HepG2 (cell line): ENCODE data around the gene HPS1. TPM values are rescaled to one million over a fixed set of nuclear protein-coding genes. Genes with fewer than 3 reads are reported as not detected.

ENCODE experiments used
- EP300 ChIP-seq, 3 experiments: sonication (generic) in 1 of 3; formaldehyde crosslinking in 1 of 3; IDR thresholded peaks; 2 replicates each; pipeline versions ENCODE4 v1.5.1 to v1.6.1; 2011 to 2020; ENCODE audit warnings: low read depth in 2 of 3, low read length in 2 of 3, borderline replicate concordance in 1 of 3, improper control_type of control experiment in 1 of 3, mild to moderate bottlenecking in 1 of 3, missing genetic modification reagents in 1 of 3, moderate library complexity in 1 of 3
- GLI4 ChIP-seq: sonication (generic); formaldehyde crosslinking; IDR thresholded peaks from 2 replicates; pipeline ENCODE4 v1.5.1; 2020; ENCODE audit warnings: missing genetic modification reagents, mild to moderate bottlenecking, moderate library complexity, borderline replicate concordance
- HDAC1 ChIP-seq: sonication (generic); formaldehyde crosslinking; IDR thresholded peaks from 2 replicates; pipeline ENCODE4 v1.5.1; 2020; ENCODE audit warnings: mild to moderate bottlenecking, missing genetic modification reagents
- HNRNPK ChIP-seq: fragments of 200-400 bp; formaldehyde crosslinking; IDR thresholded peaks from 2 replicates; pipeline ENCODE4 v1.6.1; 2018; ENCODE audit warnings: low read length, low read depth, moderate library complexity, mild to moderate bottlenecking; ENCODE audit not compliant: poor library complexity, severe bottlenecking
- HOXA7 ChIP-seq: sonication (generic); formaldehyde crosslinking; IDR thresholded peaks from 2 replicates; pipeline ENCODE4 v1.8.1; 2022; ENCODE audit warnings: mild to moderate bottlenecking, missing genetic modification reagents, moderate library complexity
- KLF15 ChIP-seq: sonication (generic); formaldehyde crosslinking; IDR thresholded peaks from 2 replicates; pipeline ENCODE4 v1.8.1; 2023; ENCODE audit warnings: borderline replicate concordance, mild to moderate bottlenecking, inconsistent platforms, missing genetic modification reagents, mixed read lengths
- MAFF ChIP-seq: IDR thresholded peaks from 2 replicates; pipeline ENCODE4 v1.6.1; 2011; ENCODE audit warnings: low read depth, low read length, improper control_type of control experiment
- PITX1 ChIP-seq: sonication (generic); formaldehyde crosslinking; IDR thresholded peaks from 2 replicates; pipeline ENCODE4 v1.5.1; 2020; ENCODE audit warnings: mild to moderate bottlenecking, missing genetic modification reagents
- PLRG1 ChIP-seq: fragments of 450-650 bp; conservative IDR thresholded peaks from 2 replicates; pipeline ENCODE4 v1.6.1; 2016
- RELA ChIP-seq: sonication (generic); formaldehyde crosslinking; IDR thresholded peaks from 2 replicates; pipeline ENCODE4 v1.4.0; 2020; ENCODE audit warnings: missing genetic modification reagents
- SP2 ChIP-seq: sonication (generic); formaldehyde crosslinking; IDR thresholded peaks from 2 replicates; pipeline ENCODE4 v1.5.1; 2020; ENCODE audit warnings: mild to moderate bottlenecking, missing genetic modification reagents
- TEAD2 ChIP-seq: sonication (generic); formaldehyde crosslinking; IDR thresholded peaks from 2 replicates; pipeline ENCODE4 v1.9.0; 2021; ENCODE audit warnings: missing genetic modification reagents
- THAP11 ChIP-seq: IDR thresholded peaks from 2 replicates; pipeline ENCODE4 v1.6.1; 2016; ENCODE audit warnings: missing biosample characterization, missing genetic modification reagents
- ZBTB38 ChIP-seq: sonication (generic); formaldehyde crosslinking; IDR thresholded peaks from 2 replicates; pipeline ENCODE4 v1.5.1; 2020; ENCODE audit warnings: mild to moderate bottlenecking, missing genetic modification reagents
- ZBTB7B ChIP-seq: sonication (generic); formaldehyde crosslinking; IDR thresholded peaks from 2 replicates; pipeline ENCODE4 v1.4.0; 2020; ENCODE audit warnings: missing genetic modification reagents
- ZFP36L2 ChIP-seq: sonication (generic); formaldehyde crosslinking; IDR thresholded peaks from 2 replicates; pipeline ENCODE4 v1.4.0; 2020; ENCODE audit warnings: missing genetic modification reagents
- ZNF136 ChIP-seq: sonication (generic); formaldehyde crosslinking; IDR thresholded peaks from 2 replicates; pipeline ENCODE4 v1.8.1; 2022; ENCODE audit warnings: low read depth, mild to moderate bottlenecking, moderate library complexity, missing genetic modification reagents
- ZNF160 ChIP-seq: sonication (generic); formaldehyde crosslinking; IDR thresholded peaks from 2 replicates; pipeline ENCODE4 v1.8.0; 2022; ENCODE audit warnings: mild to moderate bottlenecking, inconsistent platforms, missing genetic modification reagents
- ZNF20 ChIP-seq: sonication (generic); formaldehyde crosslinking; IDR thresholded peaks from 2 replicates; pipeline ENCODE4 v1.4.0; 2020; ENCODE audit warnings: mild to moderate bottlenecking, moderate library complexity, missing genetic modification reagents
- ZNF616 ChIP-seq: sonication (generic); formaldehyde crosslinking; IDR thresholded peaks from 2 replicates; pipeline ENCODE4 v1.5.0; 2020; ENCODE audit warnings: low read depth, mild to moderate bottlenecking, missing genetic modification reagents
- ZNF737 ChIP-seq: sonication (generic); formaldehyde crosslinking; IDR thresholded peaks from 2 replicates; pipeline ENCODE4 v1.5.0; 2020; ENCODE audit warnings: missing genetic modification reagents, mild to moderate bottlenecking, borderline replicate concordance
- polyA plus RNA-seq, 8 experiments: library from polyadenylated mRNA; depleted of rRNA in 3 of 8; stranded (reverse) in 7 of 8; unstranded in 1 of 8; fragments of >200 nt; fragmentation: Illumina TruSeq in 4 of 8; extraction: Trizol in 4 of 8; gene quantifications; 2 replicates each; pipeline versions ENCODE4 v1.2.1 to v1.2.3, GENCODE V29; 2011 to 2016; ENCODE audit warnings: low read depth in 4 of 8, missing spikeins in 1 of 8, mixed read lengths in 1 of 8; ENCODE audit not compliant: insufficient read depth in 1 of 8
- total RNA-seq, 5 experiments: library from RNA; depleted of rRNA; stranded (reverse); fragments of >200 nt; fragmentation: Illumina TruSeq; extraction: Trizol; gene quantifications; 2 replicates each; pipeline ENCODE4 v1.2.3, GENCODE V29; 2016; ENCODE audit warnings: low read depth in 1 of 5
- TF ChIP-seq, protein P1 (sequence below): IDR thresholded peaks from 2 replicates; pipeline ENCODE4 v1.6.1; 2016; ENCODE audit warnings: missing compliant biosample characterization, missing genetic modification reagents, borderline replicate concordance
- TF ChIP-seq, protein P2 (sequence below): sonication (generic); formaldehyde crosslinking; IDR thresholded peaks from 2 replicates; pipeline ENCODE4 v1.5.0; 2020; ENCODE audit warnings: missing genetic modification reagents
- TF ChIP-seq, protein P3 (sequence below): sonication (generic); formaldehyde crosslinking; IDR thresholded peaks from 2 replicates; pipeline ENCODE4 v1.4.0; 2020; ENCODE audit warnings: missing genetic modification reagents
- TF ChIP-seq, protein P4 (sequence below): sonication (generic); formaldehyde crosslinking; IDR thresholded peaks from 2 replicates; pipeline ENCODE4 v1.4.0; 2020; ENCODE audit warnings: mild to moderate bottlenecking, missing genetic modification reagents

The HPS1 gene
- total and polyA plus RNA-seq, 2 of the 13 experiments (the other 11 are each of a cell fraction or from before 2014, with no cell fraction given) = 24.6 to 25.8 TPM

DNA sequence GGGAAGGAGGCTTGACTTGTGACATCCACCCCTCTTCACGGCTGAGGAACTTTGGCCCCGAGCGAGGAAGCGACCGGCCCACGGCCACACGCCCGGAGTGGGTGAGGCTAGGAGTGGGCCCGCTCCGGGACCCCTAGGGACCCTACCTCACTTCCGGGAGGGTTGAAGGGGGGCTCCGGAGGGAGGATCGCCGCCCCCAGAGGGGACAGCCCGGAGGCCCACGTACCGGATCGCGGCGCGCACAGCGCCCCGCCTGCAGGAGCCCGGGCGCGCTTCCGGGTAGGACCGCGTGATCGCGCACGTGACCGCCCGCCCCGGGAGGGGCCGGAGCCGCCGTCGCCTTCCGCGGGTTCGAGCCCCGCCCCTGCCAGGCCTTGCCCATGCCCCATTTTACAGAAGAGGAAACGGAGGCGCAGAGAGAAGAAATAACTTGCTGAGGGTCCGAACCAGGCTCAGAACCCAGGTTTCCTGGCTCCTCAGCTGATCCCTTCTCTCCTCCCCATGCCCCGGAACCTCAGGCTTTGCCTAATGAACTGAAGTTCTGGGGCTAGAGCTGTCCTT is at the start of gene HPS1 (continued):
- TF ChIP-seq ZNF616 (CRISPR knock-in tag) (0 out of 2 replicates have a peak, but pooled peaks have one; percentile 31), TEAD2 (CRISPR knock-in tag) (no peak), ZBTB38 (CRISPR knock-in tag) (no peak), GLI4 (CRISPR knock-in tag) (no peak), SP2 (CRISPR knock-in tag) (no peak), ZNF136 (CRISPR knock-in tag) (no peak), KLF15 (CRISPR knock-in tag) (no peak), ZNF20 (0 out of 2 replicates have a peak, but pooled peaks have one; percentile 69), PITX1 (CRISPR knock-in tag) (peak; percentile 31; the same call in 1 of the 2 replicates), HDAC1 (CRISPR knock-in tag) (peak; percentile 85), ZBTB7B (CRISPR knock-in tag) (no peak), HOXA7 (CRISPR knock-in tag) (no peak), ZNF737 (CRISPR knock-in tag) (no peak), MAFF (no peak), PLRG1 (no peak), HNRNPK (no peak), THAP11 (CRISPR knock-in tag) (peak; percentile 22; the same call in 1 of the 2 replicates), EP300 (IDR thresholded peaks at IDR 0.05; ENCODE audit: low read depth in 2 of 2, low read length in 2 of 2) (no peak), EP300 (CRISPR knock-in tag; IDR thresholded peaks at IDR 0.05; ENCODE audit: borderline replicate concordance) (no peak), ZNF160 (CRISPR knock-in tag) (no peak; the same call in 1 of the 2 replicates), RELA (CRISPR knock-in tag) (no peak), ZFP36L2 (CRISPR knock-in tag) (no peak)
- TF ChIP-seq, protein P1, sequence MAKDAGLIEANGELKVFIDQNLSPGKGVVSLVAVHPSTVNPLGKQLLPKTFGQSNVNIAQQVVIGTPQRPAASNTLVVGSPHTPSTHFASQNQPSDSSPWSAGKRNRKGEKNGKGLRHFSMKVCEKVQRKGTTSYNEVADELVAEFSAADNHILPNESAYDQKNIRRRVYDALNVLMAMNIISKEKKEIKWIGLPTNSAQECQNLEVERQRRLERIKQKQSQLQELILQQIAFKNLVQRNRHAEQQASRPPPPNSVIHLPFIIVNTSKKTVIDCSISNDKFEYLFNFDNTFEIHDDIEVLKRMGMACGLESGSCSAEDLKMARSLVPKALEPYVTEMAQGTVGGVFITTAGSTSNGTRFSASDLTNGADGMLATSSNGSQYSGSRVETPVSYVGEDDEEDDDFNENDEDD (CRISPR knock-in tag) = peak; percentile 57
- TF ChIP-seq, protein P2, sequence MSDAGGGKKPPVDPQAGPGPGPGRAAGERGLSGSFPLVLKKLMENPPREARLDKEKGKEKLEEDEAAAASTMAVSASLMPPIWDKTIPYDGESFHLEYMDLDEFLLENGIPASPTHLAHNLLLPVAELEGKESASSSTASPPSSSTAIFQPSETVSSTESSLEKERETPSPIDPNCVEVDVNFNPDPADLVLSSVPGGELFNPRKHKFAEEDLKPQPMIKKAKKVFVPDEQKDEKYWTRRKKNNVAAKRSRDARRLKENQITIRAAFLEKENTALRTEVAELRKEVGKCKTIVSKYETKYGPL (CRISPR knock-in tag) = 0 out of 2 replicates have a peak, but pooled peaks have one; percentile 36
- TF ChIP-seq, protein P3, sequence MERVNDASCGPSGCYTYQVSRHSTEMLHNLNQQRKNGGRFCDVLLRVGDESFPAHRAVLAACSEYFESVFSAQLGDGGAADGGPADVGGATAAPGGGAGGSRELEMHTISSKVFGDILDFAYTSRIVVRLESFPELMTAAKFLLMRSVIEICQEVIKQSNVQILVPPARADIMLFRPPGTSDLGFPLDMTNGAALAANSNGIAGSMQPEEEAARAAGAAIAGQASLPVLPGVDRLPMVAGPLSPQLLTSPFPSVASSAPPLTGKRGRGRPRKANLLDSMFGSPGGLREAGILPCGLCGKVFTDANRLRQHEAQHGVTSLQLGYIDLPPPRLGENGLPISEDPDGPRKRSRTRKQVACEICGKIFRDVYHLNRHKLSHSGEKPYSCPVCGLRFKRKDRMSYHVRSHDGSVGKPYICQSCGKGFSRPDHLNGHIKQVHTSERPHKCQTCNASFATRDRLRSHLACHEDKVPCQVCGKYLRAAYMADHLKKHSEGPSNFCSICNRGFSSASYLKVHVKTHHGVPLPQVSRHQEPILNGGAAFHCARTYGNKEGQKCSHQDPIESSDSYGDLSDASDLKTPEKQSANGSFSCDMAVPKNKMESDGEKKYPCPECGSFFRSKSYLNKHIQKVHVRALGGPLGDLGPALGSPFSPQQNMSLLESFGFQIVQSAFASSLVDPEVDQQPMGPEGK (CRISPR knock-in tag) = peak; percentile 78; the same call in 1 of the 2 replicates
- TF ChIP-seq, protein P4, sequence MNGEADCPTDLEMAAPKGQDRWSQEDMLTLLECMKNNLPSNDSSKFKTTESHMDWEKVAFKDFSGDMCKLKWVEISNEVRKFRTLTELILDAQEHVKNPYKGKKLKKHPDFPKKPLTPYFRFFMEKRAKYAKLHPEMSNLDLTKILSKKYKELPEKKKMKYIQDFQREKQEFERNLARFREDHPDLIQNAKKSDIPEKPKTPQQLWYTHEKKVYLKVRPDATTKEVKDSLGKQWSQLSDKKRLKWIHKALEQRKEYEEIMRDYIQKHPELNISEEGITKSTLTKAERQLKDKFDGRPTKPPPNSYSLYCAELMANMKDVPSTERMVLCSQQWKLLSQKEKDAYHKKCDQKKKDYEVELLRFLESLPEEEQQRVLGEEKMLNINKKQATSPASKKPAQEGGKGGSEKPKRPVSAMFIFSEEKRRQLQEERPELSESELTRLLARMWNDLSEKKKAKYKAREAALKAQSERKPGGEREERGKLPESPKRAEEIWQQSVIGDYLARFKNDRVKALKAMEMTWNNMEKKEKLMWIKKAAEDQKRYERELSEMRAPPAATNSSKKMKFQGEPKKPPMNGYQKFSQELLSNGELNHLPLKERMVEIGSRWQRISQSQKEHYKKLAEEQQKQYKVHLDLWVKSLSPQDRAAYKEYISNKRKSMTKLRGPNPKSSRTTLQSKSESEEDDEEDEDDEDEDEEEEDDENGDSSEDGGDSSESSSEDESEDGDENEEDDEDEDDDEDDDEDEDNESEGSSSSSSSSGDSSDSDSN = 0 out of 2 replicates have a peak, but pooled peaks have one; percentile 26
